HCT116 (cell line): ENCODE results near the gene CBFA2T3.

ENCODE experiments used
- CBX3 ChIP-seq: IDR thresholded peaks from 2 replicates; pipeline ENCODE4 v1.6.1; 2012; ENCODE audit warnings: low read depth
- CTCF ChIP-seq, 3 experiments: fragments of 200-600 bp in 1 of 3; sonication (generic) in 1 of 3; IDR thresholded peaks in 2 of 3; conservative IDR thresholded peaks in 1 of 3; 2 replicates each; pipeline ENCODE4 v1.5.1; 2012 to 2017; ENCODE audit warnings: low read depth in 2 of 3, low read length in 2 of 3, antibody characterized with exemption in 1 of 3, borderline replicate concordance in 1 of 3, control low read depth in 1 of 3, mild to moderate bottlenecking in 1 of 3, mixed read lengths in 1 of 3, mixed run types in 1 of 3, moderate library complexity in 1 of 3; ENCODE audit not compliant: insufficient read depth in 1 of 3
- EZH2 ChIP-seq: fragments of 200-600 bp; sonication (generic); IDR thresholded peaks from 2 replicates; pipeline ENCODE4 v1.6.1; 2017; ENCODE audit warnings: antibody characterized with exemption, mixed run types
- MAX ChIP-seq: IDR thresholded peaks from 2 replicates; pipeline ENCODE4 v1.6.1; 2012
- POLR2AphosphoS5 ChIP-seq: IDR thresholded peaks from 2 replicates; pipeline ENCODE4 v1.6.1; 2011; ENCODE audit warnings: mild to moderate bottlenecking, low read depth, low read length, moderate library complexity
- REST ChIP-seq: IDR thresholded peaks from 2 replicates; pipeline ENCODE4 v1.6.1; 2012; ENCODE audit warnings: low read depth
- SRF ChIP-seq: IDR thresholded peaks from 2 replicates; pipeline ENCODE4 v1.6.1; 2012; ENCODE audit warnings: low read depth
- ZNF274 ChIP-seq: fragments of 200-500 bp; sonication (Bioruptor generic); IDR thresholded peaks from 2 replicates; pipeline ENCODE4 v1.6.1; 2014; ENCODE audit warnings: mild to moderate bottlenecking, low read depth, low read length, inconsistent platforms

- TF ChIP-seq REST = no peak
- TF ChIP-seq EZH2 = no peak
- TF ChIP-seq MAX = no peak
- TF ChIP-seq ZNF274 = no peak
- TF ChIP-seq CTCF (IDR thresholded peaks at IDR 0.05 in 2 of 3, conservative IDR thresholded peaks at IDR 0.05 in 1 of 3; ENCODE audit: borderline replicate concordance in 1 of 3, insufficient read depth in 1 of 3, low read depth in 2 of 3, low read length in 2 of 3) = no peak
- TF ChIP-seq POLR2AphosphoS5 = no peak
- no peak for TF ChIP-seq CBX3
- TF ChIP-seq SRF = no peak
Observed at GRCh38 chr16:88913870-88914269, 63.1 kb downstream of the CBFA2T3 start.
